Vagina (tissue), 2 donors: ENCODE data around the gene FAM110C.

Experiments used
- CTCF ChIP-seq, 3 experiments: fragments of 450-650 bp in 2 of 3; fragments of 200-600 bp in 1 of 3; sonication (generic) in 1 of 3; IDR thresholded peaks; one replicate each; pipeline ENCODE4 v1.5.1; 2017 to 2019; ENCODE audit warnings: antibody characterized with exemption in 3 of 3, mild to moderate bottlenecking in 2 of 3, moderate library complexity in 2 of 3
- POLR2AphosphoS5 ChIP-seq, 2 donors: sonication (generic); formaldehyde crosslinking; IDR thresholded peaks; one replicate each; pipeline ENCODE4 v1.9.0; 2017; ENCODE audit warnings: antibody characterized with exemption in 2 of 2, mild to moderate bottlenecking in 2 of 2, low read depth in 1 of 2; ENCODE audit not compliant: insufficient read depth in 1 of 2

- no peak for TF ChIP-seq CTCF (IDR thresholded peaks at IDR 0.05)
- no peak for TF ChIP-seq POLR2AphosphoS5 (IDR thresholded peaks at IDR 0.05; ENCODE audit: insufficient read depth in 1 of 2, low read depth in 1 of 2)
These were observed 1.4 kb upstream of the FAM110C start for GRCh38 chr2:47737-48136.
